ENCODE measurements around the gene RTF2.

DNA sequence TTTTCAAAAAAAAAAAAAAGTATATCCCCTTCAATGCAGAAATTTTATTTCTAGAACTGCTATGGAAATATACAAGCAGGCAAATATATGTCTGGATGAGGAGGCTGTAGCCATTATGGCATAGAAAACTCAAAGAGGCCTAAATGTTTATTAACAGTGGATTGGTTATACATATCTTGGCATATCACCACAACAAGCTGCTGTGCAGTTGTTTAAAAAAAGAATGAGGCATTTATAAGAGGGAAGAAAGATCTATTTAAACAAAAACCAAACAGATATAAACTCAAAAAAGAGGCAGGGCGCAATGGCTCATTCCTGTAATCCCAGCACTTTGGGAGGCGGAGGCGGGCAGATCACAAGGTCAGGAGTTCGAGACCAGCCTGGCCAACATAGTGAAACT is 30.1 kb upstream of the RTF2 start:
- no peak for TF ChIP-seq POLR2A (IDR thresholded peaks at IDR 0.05; ENCODE audit: low read length)
- TF ChIP-seq, protein P1, sequence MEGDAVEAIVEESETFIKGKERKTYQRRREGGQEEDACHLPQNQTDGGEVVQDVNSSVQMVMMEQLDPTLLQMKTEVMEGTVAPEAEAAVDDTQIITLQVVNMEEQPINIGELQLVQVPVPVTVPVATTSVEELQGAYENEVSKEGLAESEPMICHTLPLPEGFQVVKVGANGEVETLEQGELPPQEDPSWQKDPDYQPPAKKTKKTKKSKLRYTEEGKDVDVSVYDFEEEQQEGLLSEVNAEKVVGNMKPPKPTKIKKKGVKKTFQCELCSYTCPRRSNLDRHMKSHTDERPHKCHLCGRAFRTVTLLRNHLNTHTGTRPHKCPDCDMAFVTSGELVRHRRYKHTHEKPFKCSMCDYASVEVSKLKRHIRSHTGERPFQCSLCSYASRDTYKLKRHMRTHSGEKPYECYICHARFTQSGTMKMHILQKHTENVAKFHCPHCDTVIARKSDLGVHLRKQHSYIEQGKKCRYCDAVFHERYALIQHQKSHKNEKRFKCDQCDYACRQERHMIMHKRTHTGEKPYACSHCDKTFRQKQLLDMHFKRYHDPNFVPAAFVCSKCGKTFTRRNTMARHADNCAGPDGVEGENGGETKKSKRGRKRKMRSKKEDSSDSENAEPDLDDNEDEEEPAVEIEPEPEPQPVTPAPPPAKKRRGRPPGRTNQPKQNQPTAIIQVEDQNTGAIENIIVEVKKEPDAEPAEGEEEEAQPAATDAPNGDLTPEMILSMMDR (IDR thresholded peaks at IDR 0.05): no peak
- no peak for TF ChIP-seq NR3C1 (IDR thresholded peaks at IDR 0.05)
- no peak for TF ChIP-seq RFX5 (IDR thresholded peaks at IDR 0.05)
- TF ChIP-seq RCOR1 (IDR thresholded peaks at IDR 0.05; ENCODE audit: low read depth, low read length): no peak
- TF ChIP-seq, protein P2, sequence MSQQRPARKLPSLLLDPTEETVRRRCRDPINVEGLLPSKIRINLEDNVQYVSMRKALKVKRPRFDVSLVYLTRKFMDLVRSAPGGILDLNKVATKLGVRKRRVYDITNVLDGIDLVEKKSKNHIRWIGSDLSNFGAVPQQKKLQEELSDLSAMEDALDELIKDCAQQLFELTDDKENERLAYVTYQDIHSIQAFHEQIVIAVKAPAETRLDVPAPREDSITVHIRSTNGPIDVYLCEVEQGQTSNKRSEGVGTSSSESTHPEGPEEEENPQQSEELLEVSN (IDR thresholded peaks at IDR 0.05; ENCODE audit: borderline replicate concordance, low read depth): no peak
- TF ChIP-seq MYC (IDR thresholded peaks at IDR 0.05; ENCODE audit: borderline replicate concordance, low read length): no peak

All from A549 (cell line).